Mucosa of rectum (tissue), 2 donors: ENCODE results near the gene FBXW8.

Source experiments
- H3K27ac ChIP-seq, 2 donors: one replicate each; pipeline ENCODE4 v1.7.0; 2013; ENCODE audit warnings: inconsistent platforms in 2 of 2, low read depth in 2 of 2, low read length in 2 of 2
- H3K27me3 ChIP-seq, 2 donors: one replicate each; pipeline ENCODE4 v1.7.0; 2013; ENCODE audit warnings: low read length in 2 of 2; ENCODE audit not compliant: control insufficient read depth in 2 of 2, insufficient read depth in 2 of 2
- H3K36me3 ChIP-seq, 2 donors: one replicate each; pipeline ENCODE4 v1.7.0; 2013; ENCODE audit warnings: low read length in 2 of 2; ENCODE audit not compliant: control insufficient read depth in 2 of 2, insufficient read depth in 2 of 2
- H3K4me1 ChIP-seq, 2 donors: one replicate each; pipeline ENCODE4 v1.7.0; 2013; ENCODE audit warnings: low read length in 2 of 2, mild to moderate bottlenecking in 1 of 2; ENCODE audit not compliant: control insufficient read depth in 2 of 2, insufficient read depth in 2 of 2
- H3K4me3 ChIP-seq, 2 donors: one replicate each; pipeline ENCODE4 v1.7.0; 2013; ENCODE audit warnings: low read length in 2 of 2
- H3K9ac ChIP-seq, 2 donors: one replicate each; pipeline ENCODE4 v1.7.0; 2013; ENCODE audit warnings: low read length in 2 of 2, low read depth in 1 of 2, mild to moderate bottlenecking in 1 of 2
- H3K9me3 ChIP-seq, 2 donors: one replicate each; pipeline ENCODE4 v1.7.0; 2013; ENCODE audit warnings: low read length in 2 of 2; ENCODE audit not compliant: control insufficient read depth in 2 of 2
- donor health status: healthy.
- donor health status: Normal muscosa, but diverticular disease.

FBXW8 gene

GRCh38 chr12:117020536-117021220, 109.9 kb downstream of the FBXW8 start:
- peaks cover 13 to 28% of the 10 kb centered on the region in 2 donors for H3K36me3 ChIP-seq
- peaks cover 0 to 1% of the 10 kb centered on the region in 2 donors for H3K4me1 ChIP-seq
- H3K27ac ChIP-seq: no peak overlapping the region
- H3K4me3 ChIP-seq: no peak overlapping the region
- no peaks in the 10 kb centered on the region for H3K27me3 ChIP-seq
- H3K9me3 ChIP-seq: no peaks in the 10 kb centered on the region
- no peak overlapping the region for H3K9ac ChIP-seq

DNA sequence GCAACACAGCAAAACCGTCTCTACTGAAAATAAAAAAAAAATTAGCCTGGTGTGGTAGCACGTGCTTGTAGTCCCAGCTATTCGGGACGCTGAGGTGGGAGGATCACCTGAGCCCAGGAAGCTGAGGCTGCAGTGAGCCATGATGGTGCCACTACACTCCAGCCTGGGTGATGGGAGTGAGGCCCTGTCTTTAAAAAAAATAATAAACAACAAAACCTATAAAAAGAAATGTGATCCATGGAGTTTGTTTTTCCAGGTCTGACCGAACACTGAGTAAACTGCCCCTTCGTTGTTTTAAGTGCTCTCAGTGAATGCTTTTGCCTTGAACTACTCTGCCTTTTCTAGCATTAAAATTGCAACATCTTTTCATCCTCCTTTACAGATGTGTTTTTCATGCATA, 111.7 kb downstream of the FBXW8 start:
- Histone ChIP-seq H3K9ac (no peak overlapping the region), H3K27ac (no peak overlapping the region), H3K27me3 (no peaks in the 10 kb centered on the region), H3K4me1 (peaks cover 0 to 4% of the 10 kb centered on the region in 2 donors), H3K4me3 (no peak overlapping the region), H3K9me3 (no peaks in the 10 kb centered on the region), H3K36me3 (peaks cover 20 to 36% of the 10 kb centered on the region in 2 donors)

GRCh38 chr12:117023998-117024960, 113.5 kb downstream of the FBXW8 start:
- no peak overlapping the region for H3K9ac ChIP-seq
- peaks cover 30 to 43% of the 10 kb centered on the region in 2 donors for H3K36me3 ChIP-seq
- peaks cover 0 to 4% of the 10 kb centered on the region in 2 donors for H3K4me1 ChIP-seq
- H3K4me3 ChIP-seq: no peak overlapping the region
- no peaks in the 10 kb centered on the region for H3K9me3 ChIP-seq
- H3K27me3 ChIP-seq: no peaks in the 10 kb centered on the region
- no peak overlapping the region for H3K27ac ChIP-seq

DNA sequence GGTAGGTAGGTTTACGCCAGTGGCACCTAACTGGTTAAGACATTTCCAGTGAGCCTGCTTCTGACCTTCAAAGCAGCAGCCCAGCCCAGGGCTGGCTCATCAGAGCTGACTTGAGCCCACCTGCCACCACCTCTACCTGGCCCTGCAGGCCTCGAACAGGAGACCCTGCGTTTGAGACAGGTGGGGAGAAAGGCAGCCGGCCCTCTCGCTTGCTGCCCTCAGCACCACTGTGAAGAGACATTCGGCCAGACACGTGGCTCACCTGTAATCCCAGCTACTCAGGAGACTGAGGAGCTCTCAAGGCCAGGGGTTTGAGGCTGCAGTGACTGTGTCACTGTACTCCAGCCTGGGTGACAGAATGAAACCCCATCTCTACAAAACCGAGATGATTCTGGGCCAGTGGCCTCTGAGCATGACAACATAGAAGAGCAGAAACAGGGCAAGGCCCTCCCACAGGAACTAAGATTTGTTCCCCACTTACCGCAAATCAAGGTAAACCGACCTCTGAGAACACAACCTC, 114.3 kb downstream of the FBXW8 start:
- H3K36me3 ChIP-seq: peaks cover 30 to 46% of the 10 kb centered on the region in 2 donors

GRCh38 chr12:117025481-117026151, 114.9 kb downstream of the FBXW8 start:
- no peaks in the 10 kb centered on the region for H3K27me3 ChIP-seq
- H3K9ac ChIP-seq: no peak overlapping the region
- peaks cover 28 to 49% of the 10 kb centered on the region in 2 donors for H3K36me3 ChIP-seq
- peaks cover 0 to 4% of the 10 kb centered on the region in 2 donors for H3K4me1 ChIP-seq
- no peak overlapping the region for H3K4me3 ChIP-seq
- no peak overlapping the region for H3K27ac ChIP-seq
- no peaks in the 10 kb centered on the region for H3K9me3 ChIP-seq

More for the DNA sequence above, 114.3 kb downstream of the FBXW8 start:
- Histone ChIP-seq H3K9ac (no peak overlapping the region), H3K27me3 (no peaks in the 10 kb centered on the region), H3K9me3 (no peaks in the 10 kb centered on the region), H3K4me3 (no peak overlapping the region), H3K27ac (no peak overlapping the region), H3K4me1 (peaks cover 0 to 4% of the 10 kb centered on the region in 2 donors)

DNA sequence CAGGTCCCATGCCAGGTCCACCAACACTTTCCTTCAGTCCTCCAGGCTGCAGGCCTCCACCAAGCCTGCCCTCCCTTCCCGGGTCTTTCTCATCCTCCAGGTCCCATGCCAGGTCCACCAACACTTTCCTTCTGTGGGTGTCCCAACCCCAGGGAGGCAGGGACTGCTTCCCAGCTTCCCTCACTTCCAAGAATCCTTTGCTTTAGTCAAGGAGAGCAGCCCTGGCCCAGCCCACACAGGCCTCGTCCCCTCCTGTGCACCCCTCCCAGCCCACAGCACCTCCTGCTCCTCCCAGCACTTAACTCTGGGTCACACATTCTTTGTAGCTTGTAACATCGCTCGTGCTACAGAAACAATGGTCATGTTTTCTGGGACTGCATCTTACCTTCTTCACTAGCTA, 115.6 kb downstream of the FBXW8 start:
- peaks cover 0 to 4% of the 10 kb centered on the region in 2 donors for H3K4me1 ChIP-seq
- H3K9ac ChIP-seq: no peak overlapping the region
- H3K27me3 ChIP-seq: no peaks in the 10 kb centered on the region
- H3K9me3 ChIP-seq: no peaks in the 10 kb centered on the region
- H3K27ac ChIP-seq: no peak overlapping the region
- H3K36me3 ChIP-seq: peaks cover 27 to 51% of the 10 kb centered on the region in 2 donors
- no peak overlapping the region for H3K4me3 ChIP-seq

- no peak overlapping the region for H3K9ac ChIP-seq
- no peaks in the 10 kb centered on the region for H3K9me3 ChIP-seq
- no peak overlapping the region for H3K4me3 ChIP-seq
- H3K4me1 ChIP-seq: peaks cover 0 to 4% of the 10 kb centered on the region in 2 donors
- no peaks in the 10 kb centered on the region for H3K27me3 ChIP-seq
- H3K27ac ChIP-seq: no peak overlapping the region
- H3K36me3 ChIP-seq: peaks cover 27 to 51% of the 10 kb centered on the region in 2 donors
Measured at GRCh38 chr12:117026921-117027250, 116.1 kb downstream of the FBXW8 start.

GRCh38 chr12:117027251-117028086, 116.7 kb downstream of the FBXW8 start:
- peaks cover 0 to 4% of the 10 kb centered on the region in 2 donors for H3K4me1 ChIP-seq
- H3K27ac ChIP-seq: no peak overlapping the region
- peaks cover 27 to 51% of the 10 kb centered on the region in 2 donors for H3K36me3 ChIP-seq

GRCh38 chr12:117028254-117028653, 117.5 kb downstream of the FBXW8 start:
- H3K27ac ChIP-seq: no peak overlapping the region
- H3K9ac ChIP-seq: no peak overlapping the region
- no peak overlapping the region for H3K4me3 ChIP-seq
- H3K9me3 ChIP-seq: no peaks in the 10 kb centered on the region
- peaks cover 0 to 4% of the 10 kb centered on the region in 2 donors for H3K4me1 ChIP-seq
- H3K27me3 ChIP-seq: peaks cover 0 to under 1% of the 10 kb centered on the region in 2 donors
- H3K36me3 ChIP-seq: peaks cover 27 to 45% of the 10 kb centered on the region in 2 donors

More at GRCh38 chr12:117027251-117028086, 116.7 kb downstream of the FBXW8 start:
- Histone ChIP-seq H3K9me3 (no peaks in the 10 kb centered on the region), H3K9ac (no peak overlapping the region), H3K27me3 (no peaks in the 10 kb centered on the region), H3K4me3 (no peak overlapping the region)
